GM15510 (cell line): ENCODE data around the gene TAAR9.

Source experiments
- POLR2A ChIP-seq: IDR thresholded peaks from 3 replicates; pipeline ENCODE4 v1.6.1; 2011; ENCODE audit warnings: borderline replicate concordance; ENCODE audit not compliant: insufficient read length; ENCODE audit errors: extremely low read depth

The TAAR9 gene

DNA sequence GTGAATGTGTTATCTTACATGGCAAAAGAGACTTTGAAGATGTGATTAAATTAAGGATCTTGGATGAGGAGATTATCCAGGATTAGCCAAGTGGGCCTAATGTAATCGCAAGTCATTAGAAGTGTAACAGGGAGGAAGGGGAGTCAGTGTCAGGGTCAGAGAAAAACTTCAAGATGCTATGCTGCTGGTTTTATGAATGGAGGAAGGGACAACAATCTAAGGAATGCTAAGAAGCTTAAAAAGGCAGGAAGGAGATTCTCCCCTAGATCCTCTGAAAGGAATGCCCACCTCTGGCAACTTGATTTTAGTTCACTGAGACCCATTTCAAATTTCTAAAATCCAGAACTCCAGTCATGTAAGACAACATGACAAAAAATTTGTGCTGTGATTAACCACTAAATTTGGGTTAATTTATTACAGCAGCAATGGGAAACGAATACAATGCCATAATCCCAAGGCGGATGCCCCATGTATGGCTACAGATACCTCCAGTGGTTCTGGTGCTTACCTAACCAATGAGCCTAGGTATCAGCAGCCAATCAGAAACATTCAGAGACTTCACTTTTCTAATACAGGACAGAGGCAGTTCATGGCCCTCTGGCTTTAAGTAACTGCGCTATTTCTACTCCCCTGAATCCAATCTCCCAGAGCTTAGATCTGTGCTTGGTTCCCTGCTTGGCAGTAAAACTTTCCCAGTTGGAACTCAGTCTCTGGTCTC lies 10.8 kb downstream of the TAAR9 start:
- TF ChIP-seq POLR2A = no peak

DNA sequence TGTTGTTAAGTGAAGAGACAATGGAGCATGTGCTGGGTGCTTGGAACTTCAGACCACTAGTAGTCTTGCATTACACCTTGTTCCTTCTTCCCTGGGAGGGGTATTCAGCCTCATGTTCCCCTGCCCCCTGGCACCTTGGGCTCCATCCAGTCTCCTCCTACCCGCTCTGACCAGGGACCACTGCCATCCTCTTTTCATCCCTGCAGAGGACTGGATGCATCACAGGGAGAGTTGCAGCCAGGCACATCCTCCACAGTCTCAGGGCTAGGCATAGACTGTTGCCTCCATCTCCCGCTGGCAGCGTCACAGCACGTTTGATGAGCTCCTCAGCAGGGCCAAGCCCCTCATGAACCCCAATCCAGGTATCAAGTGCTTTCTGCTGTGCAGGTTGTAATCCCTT lies 13.1 kb downstream of the TAAR9 start:
- TF ChIP-seq POLR2A = no peak

DNA sequence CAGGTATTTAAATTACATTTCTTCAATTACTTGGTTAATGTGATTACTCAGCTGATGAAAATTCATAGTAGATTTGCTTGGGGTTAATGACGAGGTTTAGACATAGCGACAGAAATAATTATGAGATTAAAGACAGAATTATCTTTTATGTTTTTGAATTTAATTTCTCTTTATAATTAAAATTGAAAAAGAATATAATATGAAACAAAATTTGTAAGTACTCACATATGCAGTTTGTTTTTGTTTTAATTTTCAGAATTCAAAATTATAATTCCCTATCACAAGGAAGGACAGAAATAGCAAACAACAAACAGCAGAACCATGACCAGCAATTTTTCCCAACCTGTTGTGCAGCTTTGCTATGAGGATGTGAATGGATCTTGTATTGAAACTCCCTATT lies 14.3 kb downstream of the TAAR9 start, which contains the start of gene TAAR8:
Gene TAAR8, plus strand, starts transcription at position 301 of the 400 bp plus-strand sequence. Its CDS starts 21 bp downstream, at position 322.
- no peak for TF ChIP-seq POLR2A

DNA sequence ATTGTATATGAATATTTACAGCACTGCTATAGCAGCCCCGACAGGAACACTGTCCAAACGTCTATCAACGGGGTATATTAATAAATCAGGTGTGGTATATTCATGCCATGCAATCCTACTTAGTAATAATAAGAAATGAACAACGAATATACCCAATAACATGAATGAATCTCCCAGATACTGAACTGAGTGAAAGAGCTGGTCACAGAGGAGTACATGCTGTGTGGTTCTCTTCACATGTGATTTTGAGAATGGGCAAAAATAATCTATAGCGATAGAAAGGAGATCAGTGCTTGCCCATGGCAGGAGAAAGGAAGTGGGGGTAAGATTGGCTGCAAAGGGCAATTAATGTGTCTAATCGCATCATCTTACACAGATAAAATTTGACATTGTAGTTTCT lies 28.3 kb downstream of the TAAR9 start:
- no peak for TF ChIP-seq POLR2A

DNA sequence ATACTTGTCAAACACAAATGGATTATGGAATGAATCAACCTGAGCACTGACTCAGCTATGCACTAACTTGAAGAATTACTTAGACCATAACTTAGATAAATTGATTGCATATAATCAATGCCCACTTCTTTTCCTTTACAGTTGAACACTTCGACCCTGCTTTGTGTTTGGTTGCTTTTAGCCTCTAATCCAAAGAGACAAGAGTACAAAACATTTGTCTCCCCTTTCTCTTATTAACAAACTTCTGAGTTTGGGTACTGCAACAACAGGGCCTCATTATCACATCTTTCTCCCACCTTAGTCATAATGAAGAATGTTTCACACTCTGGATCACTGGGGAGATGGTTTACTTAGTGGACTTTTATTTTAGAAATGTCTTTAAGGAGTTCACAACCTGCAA lies 29.5 kb downstream of the TAAR9 start:
- TF ChIP-seq POLR2A = no peak

DNA sequence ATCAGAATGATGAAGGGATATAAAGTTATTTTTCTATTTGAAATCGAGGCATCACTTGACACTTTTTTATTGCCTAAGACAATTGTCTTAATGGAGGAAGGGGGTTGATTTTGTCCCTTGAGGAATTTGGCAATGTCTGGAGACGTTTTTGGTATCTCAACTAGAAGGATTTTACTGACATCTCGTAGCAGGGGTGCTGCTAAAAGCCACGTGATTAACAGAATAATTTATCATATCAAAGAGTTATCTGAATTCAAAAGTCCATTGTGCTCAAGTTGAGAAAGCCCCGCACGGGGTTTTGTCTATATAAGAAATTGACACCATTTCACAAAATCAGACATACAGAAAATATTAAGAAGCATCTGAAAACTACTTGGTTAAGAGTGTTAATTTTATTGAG lies 30.5 kb downstream of the TAAR9 start:
- no peak for TF ChIP-seq POLR2A

DNA sequence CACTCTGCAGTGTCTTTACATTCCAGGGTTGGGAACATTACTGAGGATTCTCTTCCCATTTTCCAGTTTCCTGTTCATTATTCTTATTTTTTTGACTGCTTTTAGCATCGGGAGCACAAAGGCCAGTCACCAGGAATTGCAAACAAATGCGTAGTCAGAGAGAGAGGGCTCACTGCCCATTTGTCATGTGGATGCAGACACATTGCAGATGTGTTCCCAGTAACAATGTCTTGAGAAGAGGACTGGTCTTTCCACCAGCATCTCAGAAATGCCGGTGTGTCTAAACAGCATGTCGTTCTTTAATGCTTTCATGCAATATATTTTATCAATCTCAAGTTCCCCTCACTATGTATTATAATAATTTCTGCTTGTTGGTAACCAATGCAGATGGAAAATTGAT lies 31.1 kb downstream of the TAAR9 start:
- TF ChIP-seq POLR2A = no peak

DNA sequence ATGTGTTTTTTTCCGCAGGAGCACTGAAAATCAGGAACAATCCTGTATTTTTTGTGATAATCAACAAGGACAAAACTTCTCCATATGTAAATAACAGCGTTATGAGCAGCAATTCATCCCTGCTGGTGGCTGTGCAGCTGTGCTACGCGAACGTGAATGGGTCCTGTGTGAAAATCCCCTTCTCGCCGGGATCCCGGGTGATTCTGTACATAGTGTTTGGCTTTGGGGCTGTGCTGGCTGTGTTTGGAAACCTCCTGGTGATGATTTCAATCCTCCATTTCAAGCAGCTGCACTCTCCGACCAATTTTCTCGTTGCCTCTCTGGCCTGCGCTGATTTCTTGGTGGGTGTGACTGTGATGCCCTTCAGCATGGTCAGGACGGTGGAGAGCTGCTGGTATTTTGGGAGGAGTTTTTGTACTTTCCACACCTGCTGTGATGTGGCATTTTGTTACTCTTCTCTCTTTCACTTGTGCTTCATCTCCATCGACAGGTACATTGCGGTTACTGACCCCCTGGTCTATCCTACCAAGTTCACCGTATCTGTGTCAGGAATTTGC lies 32.2 kb downstream of the TAAR9 start, which contains the start of gene TAAR6:
Gene TAAR6, plus strand, starts transcription at position 102 of the 557 bp plus-strand sequence. Its CDS starts 0 bp downstream, at position 102.
- no peak for TF ChIP-seq POLR2A

DNA sequence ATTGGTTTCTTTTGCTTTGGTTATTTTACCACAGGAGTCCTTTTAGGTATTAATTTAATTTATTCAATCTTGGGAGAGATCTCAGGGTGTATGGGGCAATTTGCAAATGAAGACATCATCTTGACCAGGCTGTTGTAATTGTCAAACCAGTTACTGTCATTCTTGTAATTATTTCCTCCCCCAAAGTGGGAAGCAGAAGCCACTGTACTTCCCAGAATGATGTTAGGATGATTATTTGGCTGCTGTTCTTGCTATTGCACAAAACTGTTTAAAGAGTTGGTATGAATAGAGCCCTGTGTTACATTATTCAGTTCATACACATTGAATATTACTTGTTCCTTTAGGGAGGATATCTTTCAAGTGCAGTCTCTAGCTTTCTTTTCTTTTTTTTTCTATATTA lies 33.7 kb downstream of the TAAR9 start:
- no peak for TF ChIP-seq POLR2A

DNA sequence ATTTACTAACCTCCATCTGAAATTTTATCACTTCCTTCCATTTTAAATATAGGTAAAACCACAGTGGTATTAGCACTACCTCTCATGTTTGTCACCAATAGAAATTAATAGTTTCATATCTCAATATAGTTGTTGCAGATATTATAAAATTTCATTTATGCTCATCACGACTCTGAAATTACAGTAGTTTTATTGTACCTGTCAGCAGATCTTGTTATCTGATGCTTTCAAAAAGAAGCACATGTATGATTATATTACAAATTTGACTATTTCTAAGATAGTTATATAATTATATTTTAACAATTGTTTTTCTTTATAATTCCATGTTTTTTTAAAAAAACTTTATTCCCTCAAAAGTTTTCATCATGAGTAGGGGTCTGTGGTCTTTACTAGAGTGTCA lies 46.6 kb downstream of the TAAR9 start:
- TF ChIP-seq POLR2A = no peak

DNA sequence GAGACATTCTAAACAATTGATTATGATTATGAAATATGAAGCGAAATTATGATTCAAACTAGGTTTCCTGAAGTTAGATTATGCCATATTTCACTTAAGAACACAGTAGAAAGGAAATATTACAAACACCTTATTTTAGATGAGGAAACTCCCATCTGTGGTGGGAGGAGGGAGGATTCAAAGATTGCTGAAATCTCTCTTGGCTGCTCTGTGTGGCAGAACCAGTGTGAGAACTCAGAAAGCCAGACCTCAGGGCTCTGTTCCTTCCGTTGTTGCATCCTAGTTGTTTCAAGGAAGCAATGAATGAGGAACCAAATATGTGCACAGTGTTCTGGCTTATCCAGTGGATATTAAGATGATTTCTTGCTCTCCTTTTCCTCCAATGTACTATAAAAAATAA lies 49.3 kb downstream of the TAAR9 start:
- TF ChIP-seq POLR2A = no peak
